Progenitor cell of endocrine pancreas (in vitro differentiated cells): Measurements from ENCODE around the gene BSCL2. TPM values are rescaled to one million over a fixed set of nuclear protein-coding genes. Genes with fewer than 3 reads are reported as not detected.

Experiments
- DNase-seq: peaks from one replicate; pipeline ENCODE4 v3.0.0; 2021; ENCODE audit warnings: low spot score; ENCODE audit not compliant: unreplicated experiment
- H3K27ac Mint-ChIP-seq: 2 replicates; pipeline ENCODE4 v1.8.0; 2021; ENCODE audit warnings: mild to moderate bottlenecking, moderate library complexity, mixed read lengths
- H3K27me3 Mint-ChIP-seq: 2 replicates; pipeline ENCODE4 v1.8.0; 2021; ENCODE audit warnings: mixed read lengths
- H3K36me3 Mint-ChIP-seq: 2 replicates; pipeline ENCODE4 v1.8.0; 2022; ENCODE audit warnings: mixed read lengths; ENCODE audit not compliant: insufficient read depth
- H3K4me1 Mint-ChIP-seq: 2 replicates; pipeline ENCODE4 v1.8.0; 2021; ENCODE audit warnings: low read depth, mixed read lengths
- H3K4me3 Mint-ChIP-seq: 2 replicates; pipeline ENCODE4 v1.8.0; 2021; ENCODE audit warnings: low read depth, mild to moderate bottlenecking, moderate library complexity, mixed read lengths
- H3K9me3 Mint-ChIP-seq: 2 replicates; pipeline ENCODE4 v1.8.0; 2021; ENCODE audit warnings: low read depth, mixed read lengths
- total RNA-seq: library from RNA; stranded (reverse); gene quantifications from 2 replicates; pipeline ENCODE4 v1.2.1, GENCODE V29; 2021
- TF ChIP-seq, protein P1 (sequence below): fragments of 200-600 bp; sonication (generic); IDR thresholded peaks from one replicate; pipeline ENCODE4 v1.5.0; 2021; ENCODE audit warnings: antibody characterized with exemption, mild to moderate bottlenecking; ENCODE audit not compliant: unreplicated experiment

The BSCL2 gene
- total RNA-seq, 1 donor from 2014 or later: 84.9 TPM

GRCh38 chr11:62689421-62690183 is 17.6 kb downstream of the BSCL2 start, which contains the start of gene LRRN4CL:
Gene LRRN4CL (minus strand): TSS chr11:62689530. CDS start chr11:62688508, 1,022 bp downstream.
- TF ChIP-seq, protein P1, sequence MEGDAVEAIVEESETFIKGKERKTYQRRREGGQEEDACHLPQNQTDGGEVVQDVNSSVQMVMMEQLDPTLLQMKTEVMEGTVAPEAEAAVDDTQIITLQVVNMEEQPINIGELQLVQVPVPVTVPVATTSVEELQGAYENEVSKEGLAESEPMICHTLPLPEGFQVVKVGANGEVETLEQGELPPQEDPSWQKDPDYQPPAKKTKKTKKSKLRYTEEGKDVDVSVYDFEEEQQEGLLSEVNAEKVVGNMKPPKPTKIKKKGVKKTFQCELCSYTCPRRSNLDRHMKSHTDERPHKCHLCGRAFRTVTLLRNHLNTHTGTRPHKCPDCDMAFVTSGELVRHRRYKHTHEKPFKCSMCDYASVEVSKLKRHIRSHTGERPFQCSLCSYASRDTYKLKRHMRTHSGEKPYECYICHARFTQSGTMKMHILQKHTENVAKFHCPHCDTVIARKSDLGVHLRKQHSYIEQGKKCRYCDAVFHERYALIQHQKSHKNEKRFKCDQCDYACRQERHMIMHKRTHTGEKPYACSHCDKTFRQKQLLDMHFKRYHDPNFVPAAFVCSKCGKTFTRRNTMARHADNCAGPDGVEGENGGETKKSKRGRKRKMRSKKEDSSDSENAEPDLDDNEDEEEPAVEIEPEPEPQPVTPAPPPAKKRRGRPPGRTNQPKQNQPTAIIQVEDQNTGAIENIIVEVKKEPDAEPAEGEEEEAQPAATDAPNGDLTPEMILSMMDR: no peak
- Mint-ChIP-seq H3K27me3 (no peaks in the 10 kb centered on the region), H3K9me3 (no peaks in the 10 kb centered on the region), H3K4me1 (no peaks in the 10 kb centered on the region), H3K4me3 (no peak within 1 kb of the TSS), H3K36me3 (peaks cover 8% of the 10 kb centered on the region), H3K27ac (peak within 1 kb of the TSS; percentile 77)
- no peak for DNase-seq

DNA sequence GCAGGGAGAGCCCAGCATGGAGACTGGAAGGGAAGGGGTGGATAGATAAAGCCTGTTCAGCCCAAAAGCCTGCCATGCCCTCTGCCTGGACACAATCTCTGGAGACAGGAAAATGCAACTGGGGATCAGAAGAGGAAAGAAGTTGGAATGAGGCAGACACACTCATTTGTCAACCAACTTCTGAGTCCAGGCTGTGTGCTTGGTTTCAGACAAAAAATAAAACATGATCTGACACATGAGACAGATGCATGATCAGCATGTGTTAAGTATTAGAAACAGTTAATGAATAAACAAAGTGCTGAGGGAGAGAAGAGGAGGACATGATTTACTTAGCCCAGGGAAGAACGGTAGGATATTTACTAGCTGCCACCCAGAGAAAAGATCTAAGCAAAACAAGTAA is 18.7 kb downstream of the BSCL2 start:
- H3K27me3 Mint-ChIP-seq: no peaks in the 10 kb centered on the region
- no peak for DNase-seq
- no peaks in the 10 kb centered on the region for H3K4me1 Mint-ChIP-seq
- H3K9me3 Mint-ChIP-seq: no peaks in the 10 kb centered on the region
- peaks cover 8% of the 10 kb centered on the region for H3K36me3 Mint-ChIP-seq
- H3K27ac Mint-ChIP-seq: peak overlapping the region; percentile 73
- no peak overlapping the region for H3K4me3 Mint-ChIP-seq
- TF ChIP-seq, protein P1: no peak

- no peaks in the 10 kb centered on the region for H3K9me3 Mint-ChIP-seq
- no peaks in the 10 kb centered on the region for H3K27me3 Mint-ChIP-seq
- no peaks in the 10 kb centered on the region for H3K4me1 Mint-ChIP-seq
- DNase-seq: no peak
- peaks cover 6% of the 10 kb centered on the region for H3K36me3 Mint-ChIP-seq
- TF ChIP-seq, protein P1: no peak
- no peak overlapping the region for H3K4me3 Mint-ChIP-seq
- H3K27ac Mint-ChIP-seq: no peak overlapping the region
These were observed 19.5 kb downstream of the BSCL2 start for GRCh38 chr11:62687508-62688396.

DNA sequence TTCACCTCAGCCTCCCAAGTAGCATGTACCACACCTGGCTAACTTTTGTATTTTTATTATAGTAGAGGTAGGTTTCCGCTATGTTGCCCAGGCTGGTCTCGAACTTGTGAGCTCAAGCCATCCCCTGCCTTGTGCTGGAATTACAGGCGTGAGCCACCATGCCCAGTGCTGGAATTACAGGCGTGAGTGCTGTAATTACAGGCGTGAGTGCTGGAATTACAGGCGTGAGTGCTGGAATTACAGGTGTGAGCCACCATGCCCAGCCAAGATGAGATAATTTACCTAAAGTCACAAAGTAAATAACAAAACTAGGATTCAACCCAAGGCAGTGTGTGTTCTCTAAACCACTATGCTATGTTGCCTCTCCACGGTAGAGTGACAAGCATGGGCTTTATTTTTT is 24.7 kb downstream of the BSCL2 start:
- Mint-ChIP-seq H3K4me3 (no peak overlapping the region), H3K27ac (no peak overlapping the region)

GRCh38 chr11:62680825-62681240 is 26.4 kb downstream of the BSCL2 start:
- no peak for DNase-seq
- H3K4me3 Mint-ChIP-seq: peak overlapping the region; percentile 47
- peaks cover 11% of the 10 kb centered on the region for H3K4me1 Mint-ChIP-seq
- no peaks in the 10 kb centered on the region for H3K9me3 Mint-ChIP-seq
- H3K27ac Mint-ChIP-seq: peak overlapping the region; percentile 83
- TF ChIP-seq, protein P1: peak; percentile 50
- no peaks in the 10 kb centered on the region for H3K27me3 Mint-ChIP-seq
- peaks cover 8% of the 10 kb centered on the region for H3K36me3 Mint-ChIP-seq

More for the DNA sequence above, 24.7 kb downstream of the BSCL2 start:
- Mint-ChIP-seq H3K27me3 (no peaks in the 10 kb centered on the region), H3K4me1 (peaks cover 8% of the 10 kb centered on the region), H3K9me3 (no peaks in the 10 kb centered on the region), H3K36me3 (peaks cover 4% of the 10 kb centered on the region)
- TF ChIP-seq, protein P1: no peak
- no peak for DNase-seq
